AG04450 (cell line): Measurements from ENCODE around the gene IGFN1. TPM values are rescaled to one million over a fixed set of nuclear protein-coding genes. Genes with fewer than 3 reads are reported as not detected.

Source experiments
- CTCF ChIA-PET: fragments of 300-600, 350-600 bp; formaldehyde crosslinking; extraction: SDS; loops from one replicate; lab custom pipeline; 2022; ENCODE audit warnings: antibody characterized with exemption, inconsistent platforms; lab: Charles Lee
- POLR2A ChIA-PET: fragments of 350-600 bp; formaldehyde crosslinking; extraction: SDS; loops from one replicate; lab custom pipeline; 2021; ENCODE audit warnings: antibody characterized with exemption, inconsistent platforms; lab: Yijun Ruan, JAX
- DNase-seq: peaks from one replicate; pipeline ENCODE4 v3.0.0-alpha.2; 2011; ENCODE audit warnings: low read depth, low spot score
- H3K27ac ChIP-seq: one replicate; pipeline ENCODE4 v1.5.1; 2012; ENCODE audit warnings: low read depth, low read length, control low read depth
- H3K27me3 ChIP-seq: one replicate; pipeline ENCODE4 v1.6.0; 2012; ENCODE audit warnings: low read length; ENCODE audit not compliant: control insufficient read depth, insufficient read depth
- H3K4me3 ChIP-seq: 2 replicates; pipeline ENCODE4 v1.5.1; 2011; ENCODE audit warnings: mild to moderate bottlenecking, low read depth, low read length, control low read depth
- H3K9me3 ChIP-seq: 2 replicates; pipeline ENCODE4 v1.5.1; 2012; ENCODE audit warnings: low read length; ENCODE audit not compliant: control insufficient read depth, insufficient read depth
- polyA plus RNA-seq: library from polyadenylated mRNA; depleted of rRNA; stranded (reverse); fragments of >200 nt; gene quantifications from 2 replicates; pipeline ENCODE4 v1.2.3, GENCODE V29; 2011
- TF ChIP-seq, protein P1 (sequence below): IDR thresholded peaks from 2 replicates; pipeline ENCODE4 v1.5.1; 2011; ENCODE audit warnings: low read depth, low read length, control low read depth, inconsistent platforms

Gene IGFN1
- polyA plus RNA-seq, 1 experiment, result not detected

DNA sequence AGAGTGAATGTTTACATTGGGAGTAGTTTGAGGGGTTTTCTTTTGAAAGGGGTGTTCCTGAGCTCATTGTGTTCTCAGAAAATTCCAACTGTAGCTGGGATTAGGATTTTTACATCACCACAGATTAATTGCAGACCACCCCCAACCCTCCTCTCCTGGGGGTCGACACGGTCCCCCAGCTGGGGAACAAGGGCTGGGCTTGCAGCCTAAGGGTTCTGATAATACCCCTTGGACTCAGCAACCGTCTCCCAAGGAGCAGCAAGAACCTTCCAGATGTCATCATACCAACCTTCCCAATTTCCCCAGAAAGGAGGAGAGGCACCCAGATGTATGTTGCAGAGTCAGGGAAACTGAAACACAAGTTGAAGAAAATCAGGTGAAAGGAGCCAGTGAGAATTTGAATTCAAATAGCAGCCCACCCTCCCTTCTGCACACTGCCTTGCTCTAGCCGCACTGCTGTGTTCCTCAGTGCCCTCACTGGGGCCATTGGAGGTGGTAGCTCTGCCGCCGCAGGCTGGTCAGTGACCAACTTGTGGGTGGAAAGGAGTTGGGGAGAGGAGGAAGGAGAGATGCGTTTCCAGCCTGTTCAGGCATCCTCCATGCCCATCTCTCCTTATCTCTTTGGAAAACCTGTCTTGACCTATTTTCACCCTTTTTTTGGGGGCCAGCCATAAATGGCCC lies 14.7 kb upstream of the IGFN1 start:
- POLR2A ChIA-PET, result interaction anchor here (0.6 kb wide), 1 partner anchor 67 kb away, joined by 6 read pairs; no protein-coding TSS in a partner anchor
- CTCF ChIA-PET, result interaction anchor here (1.2 to 1.6 kb wide), 2 partner anchors 8 to 10 kb away, joined by 4 read pairs; no protein-coding TSS in a partner anchor

DNA sequence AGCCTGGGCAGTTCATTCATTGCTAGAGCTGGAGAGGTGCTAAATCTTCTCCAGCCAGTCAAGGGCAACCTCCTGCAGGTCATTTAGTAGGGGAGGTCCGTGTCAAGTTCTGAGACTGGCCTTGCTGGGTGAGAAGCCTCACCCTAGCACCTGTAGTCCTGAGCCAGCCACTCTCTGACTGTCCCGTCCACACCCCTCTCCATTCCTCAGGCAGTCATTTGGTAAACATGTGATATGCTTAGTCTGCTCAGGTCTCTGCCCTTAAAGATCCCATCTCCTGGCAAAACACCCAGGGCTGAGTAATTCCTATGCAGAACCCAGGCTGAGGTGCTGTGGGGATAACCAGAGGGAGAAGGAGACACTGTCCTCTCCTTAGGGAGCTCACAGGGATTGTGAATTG lies 13.7 kb upstream of the IGFN1 start:
- Histone ChIP-seq H3K27ac (no peak overlapping the region), H3K9me3 (peaks cover 5% of the 10 kb centered on the region; the same call in 1 of the 2 replicates), H3K4me3 (no peak overlapping the region), H3K27me3 (peaks cover 30% of the 10 kb centered on the region)
- POLR2A ChIA-PET, result no interaction called here
- TF ChIP-seq, protein P1, sequence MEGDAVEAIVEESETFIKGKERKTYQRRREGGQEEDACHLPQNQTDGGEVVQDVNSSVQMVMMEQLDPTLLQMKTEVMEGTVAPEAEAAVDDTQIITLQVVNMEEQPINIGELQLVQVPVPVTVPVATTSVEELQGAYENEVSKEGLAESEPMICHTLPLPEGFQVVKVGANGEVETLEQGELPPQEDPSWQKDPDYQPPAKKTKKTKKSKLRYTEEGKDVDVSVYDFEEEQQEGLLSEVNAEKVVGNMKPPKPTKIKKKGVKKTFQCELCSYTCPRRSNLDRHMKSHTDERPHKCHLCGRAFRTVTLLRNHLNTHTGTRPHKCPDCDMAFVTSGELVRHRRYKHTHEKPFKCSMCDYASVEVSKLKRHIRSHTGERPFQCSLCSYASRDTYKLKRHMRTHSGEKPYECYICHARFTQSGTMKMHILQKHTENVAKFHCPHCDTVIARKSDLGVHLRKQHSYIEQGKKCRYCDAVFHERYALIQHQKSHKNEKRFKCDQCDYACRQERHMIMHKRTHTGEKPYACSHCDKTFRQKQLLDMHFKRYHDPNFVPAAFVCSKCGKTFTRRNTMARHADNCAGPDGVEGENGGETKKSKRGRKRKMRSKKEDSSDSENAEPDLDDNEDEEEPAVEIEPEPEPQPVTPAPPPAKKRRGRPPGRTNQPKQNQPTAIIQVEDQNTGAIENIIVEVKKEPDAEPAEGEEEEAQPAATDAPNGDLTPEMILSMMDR, result no peak
- CTCF ChIA-PET, result interaction anchor here (0.5 kb wide), 1 partner anchor 109 kb away, joined by 3 read pairs; no protein-coding TSS in a partner anchor
- DNase-seq, result no peak

More for the DNA sequence above, 14.7 kb upstream of the IGFN1 start:
- peaks cover 5% of the 10 kb centered on the region for H3K9me3 ChIP-seq
- no peak overlapping the region for H3K4me3 ChIP-seq
- H3K27ac ChIP-seq, result no peak overlapping the region
- TF ChIP-seq, protein P1, result no peak
- H3K27me3 ChIP-seq, result peaks cover 21% of the 10 kb centered on the region
- DNase-seq, result no peak

DNA sequence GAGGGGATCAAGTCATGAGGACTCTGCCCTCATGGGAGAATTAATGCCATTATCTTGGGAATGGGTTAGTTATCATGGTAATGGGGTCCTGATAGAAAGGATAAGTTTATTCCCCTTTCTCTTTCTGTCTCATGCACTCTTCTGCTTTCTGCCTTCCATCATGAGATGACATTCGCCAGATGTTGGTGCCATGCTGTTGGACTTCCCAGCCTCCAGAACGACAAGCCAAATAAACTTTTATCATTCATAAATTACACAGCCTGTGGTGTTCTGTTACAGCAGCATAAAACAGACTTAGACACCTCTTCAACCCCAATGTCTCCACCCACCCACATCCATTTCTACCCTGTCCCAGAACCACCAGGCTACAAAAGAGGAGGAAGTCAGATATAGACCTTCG lies 11.9 kb upstream of the IGFN1 start:
- Histone ChIP-seq H3K27me3 (peaks cover 30% of the 10 kb centered on the region), H3K27ac (no peak overlapping the region), H3K4me3 (no peak overlapping the region), H3K9me3 (no peaks in the 10 kb centered on the region; the same call in 1 of the 2 replicates)
- CTCF ChIA-PET, result no interaction called here
- DNase-seq, result no peak
- TF ChIP-seq, protein P1, result no peak
- POLR2A ChIA-PET, result no interaction called here

DNA sequence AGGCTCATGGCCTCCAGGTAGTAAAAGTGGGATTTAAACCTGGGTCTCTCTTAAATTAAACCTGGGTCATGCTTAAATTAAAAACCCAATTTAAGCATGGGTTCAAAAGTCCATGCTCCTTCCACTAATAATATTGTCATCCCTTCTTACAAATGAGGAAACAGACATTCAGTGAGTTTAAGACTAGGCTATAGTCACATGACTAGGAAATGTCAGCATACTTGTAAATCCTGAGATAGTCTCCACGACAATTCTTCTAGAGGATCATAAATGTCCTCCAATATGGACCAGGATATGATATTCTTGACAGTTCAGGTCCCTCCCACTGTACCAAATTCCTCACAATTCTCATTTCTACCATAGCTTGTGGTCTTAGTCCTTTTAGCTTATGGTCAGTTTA lies 10.5 kb upstream of the IGFN1 start:
- ChIA-PET CTCF (no interaction called here), POLR2A (no interaction called here)
- no peak overlapping the region for H3K27ac ChIP-seq
- no peak overlapping the region for H3K4me3 ChIP-seq
- peaks cover 30% of the 10 kb centered on the region for H3K27me3 ChIP-seq
- TF ChIP-seq, protein P1, result no peak
- no peaks in the 10 kb centered on the region; the same call in 1 of the 2 replicates for H3K9me3 ChIP-seq
- no peak for DNase-seq

DNA sequence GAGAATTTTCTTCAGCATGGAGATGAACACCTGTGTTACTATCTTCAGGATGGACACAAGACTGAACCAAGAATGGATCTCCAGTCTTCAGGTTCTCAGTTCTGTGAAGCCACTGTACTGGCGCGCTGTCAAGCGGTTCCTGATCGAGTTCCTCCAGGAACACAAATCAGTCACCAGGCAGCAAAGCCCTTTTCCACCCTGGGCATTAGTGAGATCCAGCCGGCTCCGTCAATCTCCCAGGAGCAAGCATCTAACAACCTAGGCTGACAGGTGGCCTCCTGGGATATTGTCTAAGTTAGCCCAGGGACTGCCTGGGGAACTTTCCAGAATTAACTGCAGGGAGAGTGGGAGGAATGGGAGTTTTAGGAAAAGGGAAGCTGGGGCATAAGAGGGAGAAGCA lies 9.7 kb upstream of the IGFN1 start:
- Histone ChIP-seq H3K9me3 (no peaks in the 10 kb centered on the region; the same call in 1 of the 2 replicates), H3K27ac (no peak overlapping the region), H3K4me3 (no peak overlapping the region), H3K27me3 (peaks cover 25% of the 10 kb centered on the region)
- TF ChIP-seq, protein P1, result no peak
- DNase-seq, result no peak
- ChIA-PET POLR2A (no interaction called here), CTCF (no interaction called here)
